ENCODE data around the gene FFAR3. TPM values are rescaled to one million over a fixed set of nuclear protein-coding genes. Genes with fewer than 3 reads are reported as not detected.

The FFAR3 gene
- total RNA-seq, 6 donors from 2014 or later: 0.24 TPM; not detected in 5

DNA sequence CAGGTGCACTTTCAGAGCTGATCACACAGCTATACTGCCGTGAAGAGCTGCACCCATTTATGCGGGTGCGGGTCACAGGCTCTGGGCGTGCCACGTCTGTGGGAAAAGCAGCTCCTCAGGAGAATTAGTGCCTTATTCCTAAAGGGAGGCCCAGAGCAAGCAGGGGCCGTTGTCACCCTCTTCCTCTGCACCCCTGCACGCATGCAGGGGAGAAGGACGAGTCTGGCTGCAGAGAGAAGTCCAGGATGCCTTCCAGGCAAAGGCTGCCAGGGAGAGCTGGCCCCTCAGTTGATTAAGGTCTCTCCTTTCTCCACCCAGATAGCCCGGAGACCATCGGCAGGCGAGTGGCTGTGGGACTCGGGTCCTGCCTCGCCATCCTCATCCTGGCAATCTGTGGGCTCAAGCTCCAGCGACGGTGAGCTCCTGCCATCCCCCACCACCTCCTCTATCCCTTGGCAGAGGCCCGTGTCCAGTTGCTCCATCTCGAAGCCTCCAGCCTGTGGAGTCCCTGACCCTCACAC lies 13.7 kb upstream of the FFAR3 start:
- Histone ChIP-seq H3K4me3 (no peak overlapping the region), H3K9me3 (no peaks in the 10 kb centered on the region), H3K27ac (no peak overlapping the region), H3K4me1 (peaks cover 0 to 18% (median 11%) of the 10 kb centered on the region in 4 donors), H3K36me3 (no peaks in the 10 kb centered on the region), H3K27me3 (no peaks in the 10 kb centered on the region)
- TF ChIP-seq EP300 (IDR thresholded peaks at IDR 0.05) (no peak), POLR2AphosphoS5 (IDR thresholded peaks at IDR 0.05) (no peak), POLR2A (IDR thresholded peaks at IDR 0.05) (no peak)
- TF ChIP-seq, protein P1, sequence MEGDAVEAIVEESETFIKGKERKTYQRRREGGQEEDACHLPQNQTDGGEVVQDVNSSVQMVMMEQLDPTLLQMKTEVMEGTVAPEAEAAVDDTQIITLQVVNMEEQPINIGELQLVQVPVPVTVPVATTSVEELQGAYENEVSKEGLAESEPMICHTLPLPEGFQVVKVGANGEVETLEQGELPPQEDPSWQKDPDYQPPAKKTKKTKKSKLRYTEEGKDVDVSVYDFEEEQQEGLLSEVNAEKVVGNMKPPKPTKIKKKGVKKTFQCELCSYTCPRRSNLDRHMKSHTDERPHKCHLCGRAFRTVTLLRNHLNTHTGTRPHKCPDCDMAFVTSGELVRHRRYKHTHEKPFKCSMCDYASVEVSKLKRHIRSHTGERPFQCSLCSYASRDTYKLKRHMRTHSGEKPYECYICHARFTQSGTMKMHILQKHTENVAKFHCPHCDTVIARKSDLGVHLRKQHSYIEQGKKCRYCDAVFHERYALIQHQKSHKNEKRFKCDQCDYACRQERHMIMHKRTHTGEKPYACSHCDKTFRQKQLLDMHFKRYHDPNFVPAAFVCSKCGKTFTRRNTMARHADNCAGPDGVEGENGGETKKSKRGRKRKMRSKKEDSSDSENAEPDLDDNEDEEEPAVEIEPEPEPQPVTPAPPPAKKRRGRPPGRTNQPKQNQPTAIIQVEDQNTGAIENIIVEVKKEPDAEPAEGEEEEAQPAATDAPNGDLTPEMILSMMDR (IDR thresholded peaks at IDR 0.05): no peak
- DNase-seq (peak in 1 of 2 donors; percentile 13), ATAC-seq (ENCODE audit: low FRiP score in 2 of 2) (no peak)
- WGBS, 2 donors: 86 to 92% methylated on average over 15 to 17 of the region's 17 CpGs

DNA sequence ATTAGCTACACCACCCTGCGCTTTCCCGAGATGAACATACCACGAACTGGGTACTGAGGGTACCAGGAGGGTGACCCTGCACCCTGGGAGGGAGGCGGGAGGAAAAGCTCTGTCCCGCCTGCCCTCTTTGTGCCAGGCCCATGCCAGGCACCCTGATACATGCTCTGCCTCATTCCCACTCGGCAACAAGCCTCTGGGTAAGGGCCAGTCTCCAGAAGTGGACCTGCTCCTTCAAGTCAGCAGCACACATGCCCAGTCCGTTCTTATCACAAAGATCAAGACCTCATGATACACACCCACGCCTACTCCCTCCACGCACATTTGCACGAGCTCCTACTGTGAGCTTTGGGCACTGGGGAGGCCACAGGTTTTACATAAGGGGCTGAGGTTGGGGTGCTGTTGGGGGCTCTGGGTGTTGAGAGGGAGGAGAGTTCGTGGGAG lies 12.6 kb upstream of the FFAR3 start:
- Histone ChIP-seq H3K27me3 (no peaks in the 10 kb centered on the region), H3K36me3 (no peaks in the 10 kb centered on the region), H3K4me1 (peaks cover 0 to 18% (median 11%) of the 10 kb centered on the region in 4 donors), H3K9me3 (no peaks in the 10 kb centered on the region), H3K27ac (no peak overlapping the region), H3K4me3 (no peak overlapping the region)
- no peak for TF ChIP-seq POLR2AphosphoS5 (IDR thresholded peaks at IDR 0.05)
- no peak for TF ChIP-seq POLR2A (IDR thresholded peaks at IDR 0.05)
- TF ChIP-seq, protein P1 (IDR thresholded peaks at IDR 0.05): no peak
- no peak for TF ChIP-seq EP300 (IDR thresholded peaks at IDR 0.05)
- no peak for ATAC-seq (ENCODE audit: low FRiP score in 2 of 2)
- 77 to 85% methylated on average over 9 to 11 of the region's 11 CpGs for WGBS, 2 donors
- no peak for DNase-seq

DNA sequence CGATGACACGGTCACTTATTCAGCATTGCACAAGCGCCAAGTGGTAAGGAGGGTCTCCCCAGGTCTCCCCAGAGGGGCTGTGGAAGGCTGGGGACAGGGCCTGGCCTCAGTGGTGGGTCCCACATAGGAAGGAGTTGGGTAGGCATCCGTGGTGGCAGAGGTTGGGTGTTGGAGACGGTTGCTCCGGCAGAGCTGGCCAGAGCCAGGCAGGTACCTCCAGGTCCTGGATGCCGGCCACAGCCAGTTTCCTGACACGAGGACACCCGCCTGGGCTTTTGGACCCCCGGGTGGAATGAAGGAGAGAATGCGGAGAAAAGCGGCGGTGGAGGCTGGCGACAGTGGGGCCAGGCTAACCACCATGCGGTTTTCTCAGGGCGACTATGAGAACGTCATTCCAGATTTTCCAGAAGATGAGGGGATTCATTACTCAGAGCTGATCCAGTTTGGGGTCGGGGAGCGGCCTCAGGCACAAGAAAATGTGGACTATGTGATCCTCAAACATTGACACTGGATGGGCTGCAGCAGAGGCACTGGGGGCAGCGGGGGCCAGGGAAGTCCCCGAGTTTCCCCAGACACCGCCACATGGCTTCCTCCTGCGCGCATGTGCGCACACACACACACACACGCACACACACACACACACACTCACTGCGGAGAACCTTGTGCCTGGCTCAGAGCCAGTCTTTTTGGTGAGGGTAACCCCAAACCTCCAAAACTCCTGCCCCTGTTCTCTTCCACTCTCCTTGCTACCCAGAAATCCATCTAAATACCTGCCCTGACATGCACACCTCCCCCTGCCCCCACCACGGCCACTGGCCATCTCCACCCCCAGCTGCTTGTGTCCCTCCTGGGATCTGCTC lies 11.8 kb upstream of the FFAR3 start:
- no peak for TF ChIP-seq POLR2AphosphoS5 (IDR thresholded peaks at IDR 0.05)
- TF ChIP-seq, protein P1 (IDR thresholded peaks at IDR 0.05): no peak
- TF ChIP-seq EP300 (IDR thresholded peaks at IDR 0.05): no peak
- TF ChIP-seq POLR2A (IDR thresholded peaks at IDR 0.05): no peak
- ATAC-seq (ENCODE audit: low FRiP score in 2 of 2) (no peak), DNase-seq (peak in 1 of 2 donors; percentile 24)
- no peaks in the 10 kb centered on the region for H3K27me3 ChIP-seq
- peaks cover 0 to 18% (median 11%) of the 10 kb centered on the region in 4 donors for H3K4me1 ChIP-seq
- H3K27ac ChIP-seq: peak overlapping the region in 2 of 4 donors; percentile 55 to 59
- H3K4me3 ChIP-seq: no peak overlapping the region
- no peaks in the 10 kb centered on the region for H3K9me3 ChIP-seq
- no peaks in the 10 kb centered on the region for H3K36me3 ChIP-seq
- WGBS, 2 donors: 63 to 65% methylated on average over 25 to 28 of the region's 28 CpGs

DNA sequence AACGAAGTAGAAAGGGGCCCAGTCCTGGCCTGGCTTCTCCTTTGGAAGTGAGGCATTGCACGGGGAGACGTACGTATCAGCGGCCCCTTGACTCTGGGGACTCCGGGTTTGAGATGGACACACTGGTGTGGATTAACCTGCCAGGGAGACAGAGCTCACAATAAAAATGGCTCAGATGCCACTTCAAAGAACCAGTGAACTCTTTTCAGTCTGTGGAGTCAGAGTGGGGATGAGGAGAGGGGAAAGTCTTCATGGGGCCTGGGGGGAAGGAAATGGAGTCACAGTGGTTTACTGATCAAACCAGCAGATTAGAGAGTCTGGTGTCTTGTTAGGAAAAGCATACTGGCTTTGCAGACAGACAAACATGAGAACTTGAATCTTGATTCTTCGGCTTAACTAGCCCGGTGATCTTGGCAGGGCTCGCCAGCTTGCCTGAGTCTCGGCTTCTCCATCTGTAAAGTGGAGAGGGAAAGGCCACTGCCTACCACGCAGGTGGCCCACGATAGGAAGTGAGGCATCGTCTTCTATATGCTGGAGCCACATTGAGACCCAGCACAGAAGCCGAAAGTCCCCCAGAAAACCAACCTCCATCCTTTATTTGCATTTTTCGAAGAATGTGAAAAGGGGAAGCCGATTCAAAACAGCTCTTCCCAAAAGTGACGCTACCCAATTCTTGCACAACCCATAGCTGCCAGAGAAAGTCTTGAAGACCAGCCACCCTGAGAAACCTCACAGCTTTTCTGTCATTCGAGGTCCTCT lies 10.9 kb upstream of the FFAR3 start, which contains the start of gene FFAR1:
Gene FFAR1, plus strand, starts transcription at position 732 of the 759 bp plus-strand sequence. CDS start 3,650 bp downstream, outside the sequence.
- Histone ChIP-seq H3K4me1 (peaks cover 0 to 18% (median 11%) of the 10 kb centered on the region in 4 donors), H3K4me3 (no peak within 1 kb of the TSS), H3K9me3 (no peaks in the 10 kb centered on the region), H3K27ac (peak within 1 kb of the TSS; percentile 55 to 63 (median 60)), H3K36me3 (no peaks in the 10 kb centered on the region), H3K27me3 (no peaks in the 10 kb centered on the region)
- ATAC-seq (ENCODE audit: low FRiP score in 2 of 2) (peak in 1 of 2 donors; percentile 44), DNase-seq (peak in 1 of 2 donors; percentile 48)
- 46 to 54% methylated on average over 18 of the region's 18 CpGs for WGBS, 2 donors
- TF ChIP-seq POLR2AphosphoS5 (IDR thresholded peaks at IDR 0.05) (no peak), EP300 (IDR thresholded peaks at IDR 0.05) (no peak), POLR2A (IDR thresholded peaks at IDR 0.05) (no peak)
- TF ChIP-seq, protein P1 (IDR thresholded peaks at IDR 0.05): no peak
